Adrenal gland (tissue), 12 donors: ENCODE results near the gene KAZALD1. TPM values are rescaled to one million over a fixed set of nuclear protein-coding genes. Genes with fewer than 3 reads are reported as not detected.

Experiments used
- DNase-seq, 7 donors: peaks; one replicate each; pipeline ENCODE4 v3.0.0-alpha.2; 2019 to 2020
- H3K27ac ChIP-seq, 5 donors: fragments of 200-600 bp; sonication (generic) in 4 of 5; 1 replicate in 3 of 5; 2 replicates in 2 of 5; pipeline versions ENCODE4 v1.5.1 to v1.8.0; 2016 to 2020; ENCODE audit warnings: mild to moderate bottlenecking in 1 of 5
- H3K27me3 ChIP-seq: fragments of 200-600 bp; 2 replicates; pipeline ENCODE4 v1.8.0; 2021
- H3K36me3 ChIP-seq, 2 donors: fragments of 200-600 bp; replicated peaks in 1 of 2; 1 replicate in 1 of 2; 2 replicates in 1 of 2; pipeline versions ENCODE4 v1.5.1 to v1.8.0; 2018 to 2022
- H3K4me1 ChIP-seq, 2 donors: fragments of 200-600 bp; replicated peaks in 1 of 2; 1 replicate in 1 of 2; 2 replicates in 1 of 2; pipeline versions ENCODE4 v1.5.1 to v1.8.0; 2018 to 2021
- H3K4me3 ChIP-seq, 4 donors: fragments of 200-600 bp; sonication (generic) in 3 of 4; one replicate each; pipeline ENCODE4 v1.5.1; 2016 to 2018
- H3K9me3 ChIP-seq, 3 donors: fragments of 200-600 bp; sonication (generic) in 1 of 3; replicated peaks in 1 of 3; 1 replicate in 2 of 3; 2 replicates in 1 of 3; pipeline versions ENCODE4 v1.5.1 to v1.8.0; 2016 to 2021
- POLR2A ChIP-seq, 2 donors: fragments of 450-650 bp; IDR thresholded peaks; one replicate each; pipeline ENCODE4 v1.6.1; 2017; ENCODE audit warnings: antibody characterized with exemption in 2 of 2, mild to moderate bottlenecking in 2 of 2, moderate library complexity in 1 of 2
- WGBS, 4 donors: extraction: QIAGEN DNeasy Blood & Tissue Kit in 2 of 4; methylation state at CpG; one replicate each; pipeline versions ENCODE4 v1.1.5 to v1.1.7; 2013 to 2017; 5-methylcytosine and 5-hydroxymethylcytosine counted together
- intact Hi-C, 2 donors: fragments of 100-400 bp; cut with DNase I; formaldehyde crosslinking; loops; one replicate each; pipeline versions ENCODE4 v1.14.1 to v1.15.0; 2022 to 2023
- polyA plus RNA-seq, 3 donors: library from polyadenylated mRNA; stranded (reverse); fragments of 200-250 nt in 2 of 3; fragments of 350-450 nt in 1 of 3; fragmentation: Illumina TruSeq in 1 of 3; extraction: RNeasy Lipid Tissue Mini Kit (QIAGEN cat#74804) in 1 of 3; gene quantifications; one replicate each; pipeline ENCODE4 v1.2.3, GENCODE V29; 2013 to 2014
- total RNA-seq, 9 donors: library from RNA; depleted of rRNA in 4 of 9; stranded (reverse); fragments of >200 nt in 4 of 9; fragments of 120-200 nt in 1 of 9; fragmentation: NEBNext Ultra II Directional in 1 of 9; extraction: Animal tissue kit (Norgen Biotek cat#: 25700) in 1 of 9; gene quantifications; one replicate each; pipeline versions ENCODE4 v1.1.0 to v1.2.4, GENCODE V29; 2013 to 2023
- TF ChIP-seq, protein P1 (sequence below), 6 experiments: fragments of 450-650 bp in 4 of 6; fragments of 200-600 bp in 2 of 6; sonication (generic) in 1 of 6; IDR thresholded peaks; 1 replicate in 5 of 6; 2 replicates in 1 of 6; pipeline versions ENCODE4 v1.5.1 to v1.8.0; 2016 to 2021; ENCODE audit warnings: antibody characterized with exemption in 6 of 6, mild to moderate bottlenecking in 2 of 6, moderate library complexity in 1 of 6
- donor health status: healthy with polysubstance abuse.
- donor health status: Bipolar disorder and iron deficiency.
- donor health status: DM: yes; HTN: yes; CAD: no.
- donor health status: DM: no; HTN: no; CAD: no.
- donor health status: DM: no; HTN: no; CAD: no.
- donor health status: DM: yes; HTN: yes; CAD: no.

The KAZALD1 gene
- total and polyA plus RNA-seq, 12 donors = 0.55 to 5.4 (median 2.1) TPM

DNA sequence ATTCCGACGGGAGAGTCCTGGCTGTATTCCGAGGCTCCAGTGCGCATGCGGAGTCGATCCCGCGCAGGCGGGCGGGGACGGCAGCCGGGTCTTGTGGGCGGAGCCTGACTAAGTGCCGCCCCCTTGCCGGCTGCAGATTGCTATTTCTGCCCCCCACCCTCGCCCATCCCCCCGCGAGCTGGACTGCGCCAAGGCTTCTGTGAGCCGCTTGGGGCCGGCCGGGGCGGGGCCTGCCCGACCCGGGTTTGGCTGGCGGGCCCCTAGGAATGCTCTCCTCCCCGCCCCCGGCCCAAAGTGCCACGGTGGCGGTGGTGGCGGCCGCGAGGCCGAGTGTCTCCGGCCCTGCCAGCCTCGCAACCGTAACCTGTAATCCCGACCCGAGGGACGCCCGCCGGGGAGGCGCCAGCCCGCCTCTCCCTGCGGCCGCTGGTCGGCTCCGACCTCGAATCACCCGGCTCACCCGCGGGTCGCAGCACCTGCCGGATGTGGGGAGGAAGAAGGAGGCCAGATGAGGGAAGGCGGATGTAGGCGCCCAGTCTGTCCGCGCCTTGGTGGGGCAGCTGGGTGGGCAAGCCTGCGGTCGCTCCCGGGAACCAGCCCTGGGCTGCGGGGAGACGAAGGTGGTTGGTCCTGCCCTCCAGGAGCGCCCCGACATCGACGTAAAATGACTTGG is 702 bp upstream of the KAZALD1 start:
- 3 to 29% (median 5%) methylated on average over 15 to 67 of the region's 67 CpGs for WGBS, 4 donors
- TF ChIP-seq POLR2A (IDR thresholded peaks at IDR 0.05) = peak in 1 of 2 donors; percentile 37
- TF ChIP-seq, protein P1, sequence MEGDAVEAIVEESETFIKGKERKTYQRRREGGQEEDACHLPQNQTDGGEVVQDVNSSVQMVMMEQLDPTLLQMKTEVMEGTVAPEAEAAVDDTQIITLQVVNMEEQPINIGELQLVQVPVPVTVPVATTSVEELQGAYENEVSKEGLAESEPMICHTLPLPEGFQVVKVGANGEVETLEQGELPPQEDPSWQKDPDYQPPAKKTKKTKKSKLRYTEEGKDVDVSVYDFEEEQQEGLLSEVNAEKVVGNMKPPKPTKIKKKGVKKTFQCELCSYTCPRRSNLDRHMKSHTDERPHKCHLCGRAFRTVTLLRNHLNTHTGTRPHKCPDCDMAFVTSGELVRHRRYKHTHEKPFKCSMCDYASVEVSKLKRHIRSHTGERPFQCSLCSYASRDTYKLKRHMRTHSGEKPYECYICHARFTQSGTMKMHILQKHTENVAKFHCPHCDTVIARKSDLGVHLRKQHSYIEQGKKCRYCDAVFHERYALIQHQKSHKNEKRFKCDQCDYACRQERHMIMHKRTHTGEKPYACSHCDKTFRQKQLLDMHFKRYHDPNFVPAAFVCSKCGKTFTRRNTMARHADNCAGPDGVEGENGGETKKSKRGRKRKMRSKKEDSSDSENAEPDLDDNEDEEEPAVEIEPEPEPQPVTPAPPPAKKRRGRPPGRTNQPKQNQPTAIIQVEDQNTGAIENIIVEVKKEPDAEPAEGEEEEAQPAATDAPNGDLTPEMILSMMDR (IDR thresholded peaks at IDR 0.05) = no peak
- H3K27ac ChIP-seq = peak overlapping the region; percentile 91 to 99 (median 97)
- DNase-seq = peak; percentile 93 to 97 (median 96)
- H3K9me3 ChIP-seq = no peaks in the 10 kb centered on the region
- peak overlapping the region; percentile 66 to 99 (median 84) for H3K4me3 ChIP-seq
- intact Hi-C loops = no loop called here
- no peaks in the 10 kb centered on the region for H3K36me3 ChIP-seq
- peaks cover 17 to 31% of the 10 kb centered on the region in 2 donors for H3K4me1 ChIP-seq
- H3K27me3 ChIP-seq = peaks cover 16% of the 10 kb centered on the region

DNA sequence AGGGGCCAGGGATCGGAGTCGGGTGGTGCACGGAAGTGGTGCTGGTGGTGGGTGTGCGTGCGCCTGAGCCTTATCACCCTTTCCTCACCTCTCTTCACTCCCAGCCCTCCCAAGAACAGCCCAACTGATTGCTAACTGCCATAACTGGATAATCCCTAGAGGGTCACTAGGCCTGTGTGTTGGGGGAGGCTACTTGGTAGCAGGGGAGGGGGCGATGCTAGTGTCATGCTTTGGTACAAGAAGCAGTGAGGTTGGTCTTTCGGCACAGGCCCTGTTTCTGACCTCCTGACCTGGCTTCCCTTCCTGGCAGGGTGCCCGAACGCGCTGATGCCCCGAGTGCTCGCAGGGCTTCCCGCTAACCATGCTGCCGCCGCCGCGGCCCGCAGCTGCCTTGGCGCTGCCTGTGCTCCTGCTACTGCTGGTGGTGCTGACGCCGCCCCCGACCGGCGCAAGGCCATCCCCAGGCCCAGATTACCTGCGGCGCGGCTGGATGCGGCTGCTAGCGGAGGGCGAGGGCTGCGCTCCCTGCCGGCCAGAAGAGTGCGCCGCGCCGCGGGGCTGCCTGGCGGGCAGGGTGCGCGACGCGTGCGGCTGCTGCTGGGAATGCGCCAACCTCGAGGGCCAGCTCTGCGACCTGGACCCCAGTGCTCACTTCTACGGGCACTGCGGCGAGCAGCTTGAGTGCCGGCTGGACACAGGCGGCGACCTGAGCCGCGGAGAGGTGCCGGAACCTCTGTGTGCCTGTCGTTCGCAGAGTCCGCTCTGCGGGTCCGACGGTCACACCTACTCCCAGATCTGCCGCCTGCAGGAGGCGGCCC is 652 bp downstream of the KAZALD1 start:
- Histone ChIP-seq H3K27ac (peak overlapping the region in 2 of 5 donors; percentile 94 to 97), H3K4me1 (peaks cover 19 to 43% of the 10 kb centered on the region in 2 donors), H3K36me3 (no peaks in the 10 kb centered on the region), H3K9me3 (no peaks in the 10 kb centered on the region), H3K4me3 (peak overlapping the region in 2 of 4 donors; percentile 5 to 23), H3K27me3 (peaks cover 16% of the 10 kb centered on the region)
- TF ChIP-seq, protein P1 (IDR thresholded peaks at IDR 0.05) = peak in 5 of 6 experiments; percentile 25 to 65 (median 51)
- no peak for TF ChIP-seq POLR2A (IDR thresholded peaks at IDR 0.05)
- peak; percentile 45 to 64 (median 54) for DNase-seq
- WGBS, 4 donors = 7 to 47% (median 13%) methylated on average over 3 to 63 of the region's 63 CpGs
- intact Hi-C loops = no loop called here

DNA sequence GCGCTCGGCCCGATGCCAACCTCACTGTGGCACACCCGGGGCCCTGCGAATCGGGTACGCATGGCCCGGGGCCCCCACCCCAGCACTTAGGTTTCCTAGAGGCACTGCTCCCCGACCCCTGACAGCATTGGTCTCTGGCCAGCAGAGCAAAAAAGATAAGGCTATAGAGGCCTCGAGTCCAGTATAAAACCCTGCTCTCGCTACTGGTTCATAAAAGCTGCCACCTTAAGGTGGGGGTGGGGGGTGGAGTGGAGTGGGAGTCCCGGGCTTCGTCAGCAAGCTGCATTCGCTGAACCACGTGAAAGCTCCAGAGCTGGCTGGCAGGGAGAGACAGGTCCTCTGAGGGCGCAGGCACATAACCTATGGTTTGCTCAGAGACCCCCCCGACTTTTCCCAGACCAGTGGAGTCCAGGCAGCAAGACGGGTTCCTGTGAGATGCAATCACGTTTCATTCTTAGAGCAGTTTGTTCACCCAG is 1.3 kb downstream of the KAZALD1 start:
- no peaks in the 10 kb centered on the region for H3K9me3 ChIP-seq
- DNase-seq = peak in 1 of 7 donors; percentile 37
- peaks cover 16% of the 10 kb centered on the region for H3K27me3 ChIP-seq
- TF ChIP-seq, protein P1 (IDR thresholded peaks at IDR 0.05) = no peak
- no peaks in the 10 kb centered on the region for H3K36me3 ChIP-seq
- intact Hi-C loops = no loop called here
- peak overlapping the region in 1 of 4 donors; percentile 23 for H3K4me3 ChIP-seq
- H3K4me1 ChIP-seq = peaks cover 23 to 46% of the 10 kb centered on the region in 2 donors
- WGBS, 4 donors = 18 to 76% (median 22%) methylated on average over 7 to 19 of the region's 19 CpGs
- no peak overlapping the region for H3K27ac ChIP-seq
